ENCODE measurements around the gene TRIM44.

Gene TRIM44

DNA sequence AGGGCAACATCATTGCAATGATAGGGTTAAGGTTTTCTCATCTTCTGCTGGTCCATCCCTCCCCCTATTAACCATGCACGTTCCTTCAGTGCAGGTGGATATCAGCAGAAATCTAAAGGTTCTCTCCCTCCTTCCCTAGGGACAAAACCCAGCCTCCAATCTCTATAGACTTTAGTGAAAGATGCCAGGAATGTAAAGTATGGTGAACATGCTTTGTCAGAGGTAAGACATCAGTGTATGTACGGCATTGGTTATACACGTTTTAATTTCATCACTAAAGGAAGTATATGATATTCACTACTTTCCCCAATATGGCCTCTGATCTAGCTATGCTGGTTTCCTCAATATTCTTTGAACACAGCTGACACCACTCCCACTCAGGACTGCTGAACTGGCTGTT, 200.1 kb downstream of the TRIM44 start:
- DNase-seq: no peak

DNA sequence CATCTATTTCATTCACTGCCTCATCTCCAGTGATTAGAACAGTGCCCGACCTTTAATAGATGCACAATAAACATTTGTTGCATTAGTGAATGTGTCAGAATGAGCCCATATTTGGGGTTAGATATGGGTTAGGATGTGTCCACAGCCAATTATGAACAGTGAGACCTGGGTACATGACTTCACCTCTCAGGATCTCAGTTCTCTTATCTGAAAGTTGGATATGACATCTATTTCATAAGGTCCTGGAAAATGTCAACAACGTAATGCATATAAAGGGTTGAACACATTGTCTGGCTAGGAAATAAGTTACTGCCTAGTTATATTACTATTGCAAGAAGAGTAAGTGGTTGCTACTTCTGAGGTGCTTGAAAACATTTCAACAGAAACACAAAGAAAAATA, 201.6 kb downstream of the TRIM44 start:
- no peak for DNase-seq

DNA sequence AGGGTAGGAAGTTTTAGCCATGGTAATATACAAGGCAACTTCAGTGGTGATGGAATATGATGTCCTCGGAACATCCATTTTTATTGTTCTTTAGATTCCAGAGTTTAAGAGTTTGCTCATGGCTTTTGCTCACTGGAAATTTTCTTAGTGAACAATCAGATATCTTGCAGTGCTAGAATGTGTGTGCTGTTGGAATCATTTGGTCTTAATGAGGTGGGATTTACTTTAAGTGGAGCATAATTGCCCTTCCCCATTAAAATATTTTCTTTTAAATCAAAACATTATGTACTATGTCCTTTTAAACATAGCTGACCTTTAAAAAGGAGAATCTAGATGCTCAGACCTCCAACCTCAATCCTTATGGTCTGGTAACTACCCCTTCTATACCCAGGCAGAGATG, 204.0 kb downstream of the TRIM44 start:
- DNase-seq: no peak

Data from inflammatory macrophage treated with lipopolysaccharide for 4 hours (primary cell).